ENCODE measurements around the gene ATP4A.

The ATP4A gene

GRCh38 chr19:35560271-35560670 lies 3.2 kb downstream of the ATP4A start:
- no peak for ATAC-seq
- TF ChIP-seq ISL1 (CRISPR knock-in tag; IDR thresholded peaks at IDR 0.05) (no peak), ESRRG (CRISPR knock-in tag; IDR thresholded peaks at IDR 0.05) (no peak), ZNF8 (CRISPR knock-in tag; IDR thresholded peaks at IDR 0.05) (no peak), ZFP3 (CRISPR knock-in tag; IDR thresholded peaks at IDR 0.05) (no peak), PPARA (CRISPR knock-in tag; IDR thresholded peaks at IDR 0.05; ENCODE audit: borderline replicate concordance) (no peak), TCF4 (CRISPR knock-in tag; IDR thresholded peaks at IDR 0.05; ENCODE audit: borderline replicate concordance) (no peak)

GRCh38 chr19:35559781-35560180 lies 3.7 kb downstream of the ATP4A start:
- TF ChIP-seq PATZ1 (CRISPR knock-in tag; IDR thresholded peaks at IDR 0.05; ENCODE audit: borderline replicate concordance), result no peak
- TF ChIP-seq PPARA (CRISPR knock-in tag; IDR thresholded peaks at IDR 0.05; ENCODE audit: borderline replicate concordance), result no peak
- TF ChIP-seq ZNF8 (CRISPR knock-in tag; IDR thresholded peaks at IDR 0.05), result no peak
- no peak for TF ChIP-seq TOX (CRISPR knock-in tag; IDR thresholded peaks at IDR 0.05; ENCODE audit: borderline replicate concordance)
- no peak for TF ChIP-seq ZFP3 (CRISPR knock-in tag; IDR thresholded peaks at IDR 0.05)
- TF ChIP-seq CSDC2 (CRISPR knock-in tag; IDR thresholded peaks at IDR 0.05), result no peak
- TF ChIP-seq CREB5 (CRISPR knock-in tag; IDR thresholded peaks at IDR 0.05; ENCODE audit: low read depth), result no peak
- no peak for TF ChIP-seq ARNTL (CRISPR knock-in tag; IDR thresholded peaks at IDR 0.05; ENCODE audit: borderline replicate concordance, low read depth)
- TF ChIP-seq BACH2 (CRISPR knock-in tag; IDR thresholded peaks at IDR 0.05; ENCODE audit: borderline replicate concordance), result no peak
- TF ChIP-seq TCF4 (CRISPR knock-in tag; IDR thresholded peaks at IDR 0.05; ENCODE audit: borderline replicate concordance), result no peak
- TF ChIP-seq ESRRG (CRISPR knock-in tag; IDR thresholded peaks at IDR 0.05), result no peak
- no peak for TF ChIP-seq ZFP30 (CRISPR knock-in tag; IDR thresholded peaks at IDR 0.05)
- ATAC-seq, result no peak

GRCh38 chr19:35559281-35559659 lies 4.2 kb downstream of the ATP4A start:
- TF ChIP-seq ZNF565 (CRISPR knock-in tag; conservative IDR thresholded peaks at IDR 0.05; ENCODE audit: low read depth), result no peak
- TF ChIP-seq TSHZ2 (CRISPR knock-in tag; IDR thresholded peaks at IDR 0.05), result no peak
- TF ChIP-seq POU6F1 (CRISPR knock-in tag; IDR thresholded peaks at IDR 0.05; ENCODE audit: borderline replicate concordance, low read depth), result no peak
- TF ChIP-seq OSR1 (CRISPR knock-in tag; IDR thresholded peaks at IDR 0.05), result no peak
- no peak for TF ChIP-seq ZNF70 (CRISPR knock-in tag; IDR thresholded peaks at IDR 0.05)
- no peak for TF ChIP-seq RARB (CRISPR knock-in tag; IDR thresholded peaks at IDR 0.05)
- TF ChIP-seq TOX (CRISPR knock-in tag; IDR thresholded peaks at IDR 0.05; ENCODE audit: borderline replicate concordance), result no peak
- no peak for TF ChIP-seq ARNTL (CRISPR knock-in tag; IDR thresholded peaks at IDR 0.05; ENCODE audit: borderline replicate concordance, low read depth)
- TF ChIP-seq PATZ1 (CRISPR knock-in tag; IDR thresholded peaks at IDR 0.05; ENCODE audit: borderline replicate concordance), result no peak
- no peak for TF ChIP-seq TCF4 (CRISPR knock-in tag; IDR thresholded peaks at IDR 0.05; ENCODE audit: borderline replicate concordance)
- no peak for TF ChIP-seq ZFP30 (CRISPR knock-in tag; IDR thresholded peaks at IDR 0.05)
- no peak for TF ChIP-seq CSDC2 (CRISPR knock-in tag; IDR thresholded peaks at IDR 0.05)
- no peak for TF ChIP-seq PPARA (CRISPR knock-in tag; IDR thresholded peaks at IDR 0.05; ENCODE audit: borderline replicate concordance)
- no peak for TF ChIP-seq CSRNP3 (CRISPR knock-in tag; IDR thresholded peaks at IDR 0.05)
- TF ChIP-seq ISL1 (CRISPR knock-in tag; IDR thresholded peaks at IDR 0.05), result no peak
- TF ChIP-seq ZFP3 (CRISPR knock-in tag; IDR thresholded peaks at IDR 0.05), result no peak
- no peak for ATAC-seq

Measured in SK-N-SH treated with all-trans-retinoic acid at 6 μM for 48 hours (cell line).